Natural killer cell (primary cell): ENCODE results near the gene AKAP13. TPM values are rescaled to one million over a fixed set of nuclear protein-coding genes. Genes with fewer than 3 reads are reported as not detected.

ENCODE experiments used
- ATAC-seq, 3 donors: fragments of 150-1000 bp in 2 of 3; fragments of 200-7000 bp in 1 of 3; cut with Tn5 transposase; 1 replicate in 1 of 3; 2 replicates in 2 of 3; pipeline ENCODE4 v1.10.0; 2021; ENCODE audit warnings: mild to moderate bottlenecking in 2 of 3, moderate library complexity in 2 of 3
- DNase-seq, 2 donors: peaks; one replicate each; pipeline versions ENCODE4 v3.0.0 to v3.0.0-alpha.2; 2013 to 2021; ENCODE audit warnings: mixed read lengths in 1 of 2
- H3K27ac ChIP-seq: one replicate; pipeline ENCODE4 v1.5.1; 2013; ENCODE audit warnings: mild to moderate bottlenecking, low read length
- H3K27me3 ChIP-seq: one replicate; pipeline ENCODE4 v1.6.1; 2013; ENCODE audit warnings: low read length; ENCODE audit not compliant: control insufficient read depth, insufficient read depth
- H3K36me3 ChIP-seq: one replicate; pipeline ENCODE4 v1.6.1; 2013; ENCODE audit warnings: low read length; ENCODE audit not compliant: control insufficient read depth, insufficient read depth
- H3K4me1 ChIP-seq: one replicate; pipeline ENCODE4 v1.6.1; 2013; ENCODE audit warnings: low read length; ENCODE audit not compliant: control insufficient read depth, insufficient read depth
- H3K4me3 ChIP-seq: one replicate; pipeline ENCODE4 v1.5.1; 2013; ENCODE audit warnings: low read length
- H3K9me3 ChIP-seq: one replicate; pipeline ENCODE4 v1.6.1; 2013; ENCODE audit warnings: low read length; ENCODE audit not compliant: control insufficient read depth, insufficient read depth
- H3K27ac Mint-ChIP-seq, 2 donors: one replicate each; pipeline ENCODE4 v1.8.0; 2022; ENCODE audit warnings: mild to moderate bottlenecking in 2 of 2, mixed read lengths in 2 of 2, moderate library complexity in 1 of 2
- H3K27me3 Mint-ChIP-seq, 2 donors: one replicate each; pipeline ENCODE4 v1.8.0; 2022; ENCODE audit warnings: low read depth in 2 of 2, mixed read lengths in 2 of 2
- H3K36me3 Mint-ChIP-seq: one replicate; pipeline ENCODE4 v1.8.0; 2022; ENCODE audit warnings: mixed read lengths
- H3K4me1 Mint-ChIP-seq, 2 donors: one replicate each; pipeline ENCODE4 v1.8.0; 2022; ENCODE audit warnings: mixed read lengths in 2 of 2
- H3K4me3 Mint-ChIP-seq: one replicate; pipeline ENCODE4 v1.8.0; 2022; ENCODE audit warnings: mild to moderate bottlenecking, moderate library complexity, mixed read lengths
- H3K9me3 Mint-ChIP-seq, 2 donors: one replicate each; pipeline ENCODE4 v1.8.0; 2022; ENCODE audit warnings: mixed read lengths in 2 of 2
- WGBS: methylation state at CpG from one replicate; pipeline ENCODE4 v1.1.7; 2013; ENCODE audit warnings: missing lambda C conversion rate; ENCODE audit not compliant: insufficient coverage; 5-methylcytosine and 5-hydroxymethylcytosine counted together
- intact Hi-C: fragments of 100-400 bp; cut with micrococcal nuclease; formaldehyde crosslinking; loops from one replicate; pipeline ENCODE4 v1.14.2; 2022
- total RNA-seq, 4 donors: library from RNA; stranded (reverse); fragments of 120-200 nt in 1 of 4; gene quantifications; one replicate each; pipeline versions ENCODE4 v1.2.3 to v1.2.4, GENCODE V29; 2013 to 2022
- TF ChIP-seq, protein P1 (sequence below): fragments of 200-600 bp; IDR thresholded peaks from one replicate; pipeline ENCODE4 v1.8.0; 2022; ENCODE audit warnings: antibody characterized with exemption

AKAP13 gene
- total RNA-seq, 3 donors from 2014 or later (not counting 1 experiment from before 2014, with no cell fraction given), result 573 to 661 (median 647) TPM

DNA sequence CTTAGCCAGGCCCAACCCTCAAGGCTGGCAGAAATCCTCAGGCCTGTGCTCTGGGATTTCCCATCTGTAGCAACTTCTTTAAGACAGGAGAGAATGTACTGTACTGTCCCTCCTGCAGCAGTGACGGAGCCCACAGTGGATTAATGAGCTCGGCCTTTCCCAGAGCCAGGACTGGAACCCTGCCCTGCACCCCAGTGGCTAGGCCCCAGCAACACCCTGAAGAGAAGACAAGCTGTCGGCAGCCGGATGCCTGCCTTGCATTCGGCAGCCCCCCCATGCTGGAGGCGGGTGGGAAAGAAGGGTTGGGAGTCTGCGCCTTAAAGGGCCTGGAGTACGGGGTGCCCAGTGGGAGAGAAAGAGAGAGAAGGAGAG, 382.3 kb downstream of the AKAP13 start:
- no peaks in the 10 kb centered on the region for H3K9me3 ChIP-seq
- no peaks in the 10 kb centered on the region for H3K4me1 ChIP-seq
- H3K4me3 ChIP-seq, result no peak overlapping the region
- Mint-ChIP-seq H3K4me3 (no peak overlapping the region), H3K27me3 (no peaks in the 10 kb centered on the region), H3K9me3 (no peaks in the 10 kb centered on the region), H3K27ac (no peak overlapping the region), H3K4me1 (peaks cover 0 to 24% of the 10 kb centered on the region in 2 donors), H3K36me3 (no peaks in the 10 kb centered on the region)
- TF ChIP-seq, protein P1, sequence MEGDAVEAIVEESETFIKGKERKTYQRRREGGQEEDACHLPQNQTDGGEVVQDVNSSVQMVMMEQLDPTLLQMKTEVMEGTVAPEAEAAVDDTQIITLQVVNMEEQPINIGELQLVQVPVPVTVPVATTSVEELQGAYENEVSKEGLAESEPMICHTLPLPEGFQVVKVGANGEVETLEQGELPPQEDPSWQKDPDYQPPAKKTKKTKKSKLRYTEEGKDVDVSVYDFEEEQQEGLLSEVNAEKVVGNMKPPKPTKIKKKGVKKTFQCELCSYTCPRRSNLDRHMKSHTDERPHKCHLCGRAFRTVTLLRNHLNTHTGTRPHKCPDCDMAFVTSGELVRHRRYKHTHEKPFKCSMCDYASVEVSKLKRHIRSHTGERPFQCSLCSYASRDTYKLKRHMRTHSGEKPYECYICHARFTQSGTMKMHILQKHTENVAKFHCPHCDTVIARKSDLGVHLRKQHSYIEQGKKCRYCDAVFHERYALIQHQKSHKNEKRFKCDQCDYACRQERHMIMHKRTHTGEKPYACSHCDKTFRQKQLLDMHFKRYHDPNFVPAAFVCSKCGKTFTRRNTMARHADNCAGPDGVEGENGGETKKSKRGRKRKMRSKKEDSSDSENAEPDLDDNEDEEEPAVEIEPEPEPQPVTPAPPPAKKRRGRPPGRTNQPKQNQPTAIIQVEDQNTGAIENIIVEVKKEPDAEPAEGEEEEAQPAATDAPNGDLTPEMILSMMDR, result no peak
- H3K27ac ChIP-seq, result no peak overlapping the region
- DNase-seq (no peak), ATAC-seq (no peak)
- no peaks in the 10 kb centered on the region for H3K27me3 ChIP-seq
- WGBS, result 96% methylated on average over 8 of the region's 8 CpGs
- intact Hi-C loops, result no loop called here
- H3K36me3 ChIP-seq, result peaks cover 3% of the 10 kb centered on the region

DNA sequence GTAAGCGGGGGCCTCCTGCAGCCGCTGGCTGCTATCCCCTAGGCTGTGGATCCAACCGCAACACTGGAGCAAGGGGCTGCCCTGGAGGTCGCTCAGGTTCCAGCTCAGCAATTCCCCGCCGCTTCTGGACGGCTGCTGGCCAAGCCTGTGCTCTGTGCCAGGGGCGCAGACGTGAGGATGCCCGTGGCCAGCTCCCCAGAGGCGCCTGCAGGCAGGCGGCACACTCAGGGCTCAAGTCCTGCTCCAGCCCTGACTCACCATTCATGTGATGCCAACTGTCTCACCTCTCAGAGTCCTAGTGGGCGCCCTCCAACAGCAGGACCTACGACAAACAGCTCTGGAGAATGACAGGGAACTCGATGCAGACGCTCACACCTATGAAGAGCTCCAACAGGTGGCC, 382.8 kb downstream of the AKAP13 start:
- Mint-ChIP-seq H3K36me3 (no peaks in the 10 kb centered on the region), H3K9me3 (no peaks in the 10 kb centered on the region), H3K4me3 (no peak overlapping the region), H3K27ac (no peak overlapping the region), H3K27me3 (no peaks in the 10 kb centered on the region), H3K4me1 (peaks cover 0 to 24% of the 10 kb centered on the region in 2 donors)
- Histone ChIP-seq H3K4me1 (no peaks in the 10 kb centered on the region), H3K9me3 (no peaks in the 10 kb centered on the region), H3K27me3 (no peaks in the 10 kb centered on the region), H3K27ac (no peak overlapping the region), H3K36me3 (peaks cover 3% of the 10 kb centered on the region), H3K4me3 (no peak overlapping the region)
- no peak for ATAC-seq
- TF ChIP-seq, protein P1, result no peak
- intact Hi-C loops, result no loop called here
- DNase-seq, result no peak
- WGBS, result 97% methylated on average over 16 of the region's 16 CpGs

- TF ChIP-seq, protein P1, result no peak
- 93% methylated on average over 28 of the region's 28 CpGs for WGBS
- Histone ChIP-seq H3K27me3 (no peaks in the 10 kb centered on the region), H3K4me1 (no peaks in the 10 kb centered on the region), H3K9me3 (no peaks in the 10 kb centered on the region), H3K36me3 (peaks cover 3% of the 10 kb centered on the region), H3K4me3 (no peak overlapping the region), H3K27ac (no peak overlapping the region)
- no peaks in the 10 kb centered on the region for H3K27me3 Mint-ChIP-seq
- H3K27ac Mint-ChIP-seq, result no peak overlapping the region
- no peak overlapping the region for H3K4me3 Mint-ChIP-seq
- DNase-seq, result no peak
- peaks cover 0 to 24% of the 10 kb centered on the region in 2 donors for H3K4me1 Mint-ChIP-seq
- no peaks in the 10 kb centered on the region for H3K36me3 Mint-ChIP-seq
- no peak for ATAC-seq
- intact Hi-C loops, result no loop called here
- H3K9me3 Mint-ChIP-seq, result no peaks in the 10 kb centered on the region
These were observed 383.6 kb downstream of the AKAP13 start for GRCh38 chr15:85763673-85764633.
